ENCODE measurements around the gene MBD3L2B.
"Not testable (repeated sequence)": the region's sequence is repeated elsewhere in the genome, so short reads cannot be mapped to it uniquely, and the experiment has no call there.

The MBD3L2B gene

DNA sequence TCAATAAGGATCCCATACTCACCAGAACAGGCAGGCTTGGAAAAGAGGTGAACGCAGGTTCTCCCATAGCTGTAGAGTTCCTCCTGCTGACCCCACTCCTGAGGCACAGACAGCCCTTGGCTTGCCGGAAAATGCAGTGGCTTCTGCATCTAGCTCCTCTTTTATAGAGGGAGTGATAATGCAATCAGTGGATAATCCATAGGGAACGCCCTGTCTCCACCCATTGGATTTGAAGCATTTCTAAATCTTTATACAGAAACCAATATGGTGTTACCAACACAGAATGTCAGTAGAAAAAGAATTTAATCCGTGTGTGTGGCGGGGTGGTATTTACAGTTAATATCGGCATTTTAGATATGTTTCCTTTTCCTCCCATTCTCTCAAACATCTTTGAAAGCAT is at the start of gene MBD3L2B:
Gene MBD3L2B (minus strand): TSS at position 101 of the 400 bp plus-strand sequence. CDS start 34 bp downstream, at position 67.
- DNase-seq, result not testable (repeated sequence)

- DNase-seq, result no peak
Observed at GRCh38 chr19:7069904-7070226, 48.6 kb upstream of the MBD3L2B start.

DNA sequence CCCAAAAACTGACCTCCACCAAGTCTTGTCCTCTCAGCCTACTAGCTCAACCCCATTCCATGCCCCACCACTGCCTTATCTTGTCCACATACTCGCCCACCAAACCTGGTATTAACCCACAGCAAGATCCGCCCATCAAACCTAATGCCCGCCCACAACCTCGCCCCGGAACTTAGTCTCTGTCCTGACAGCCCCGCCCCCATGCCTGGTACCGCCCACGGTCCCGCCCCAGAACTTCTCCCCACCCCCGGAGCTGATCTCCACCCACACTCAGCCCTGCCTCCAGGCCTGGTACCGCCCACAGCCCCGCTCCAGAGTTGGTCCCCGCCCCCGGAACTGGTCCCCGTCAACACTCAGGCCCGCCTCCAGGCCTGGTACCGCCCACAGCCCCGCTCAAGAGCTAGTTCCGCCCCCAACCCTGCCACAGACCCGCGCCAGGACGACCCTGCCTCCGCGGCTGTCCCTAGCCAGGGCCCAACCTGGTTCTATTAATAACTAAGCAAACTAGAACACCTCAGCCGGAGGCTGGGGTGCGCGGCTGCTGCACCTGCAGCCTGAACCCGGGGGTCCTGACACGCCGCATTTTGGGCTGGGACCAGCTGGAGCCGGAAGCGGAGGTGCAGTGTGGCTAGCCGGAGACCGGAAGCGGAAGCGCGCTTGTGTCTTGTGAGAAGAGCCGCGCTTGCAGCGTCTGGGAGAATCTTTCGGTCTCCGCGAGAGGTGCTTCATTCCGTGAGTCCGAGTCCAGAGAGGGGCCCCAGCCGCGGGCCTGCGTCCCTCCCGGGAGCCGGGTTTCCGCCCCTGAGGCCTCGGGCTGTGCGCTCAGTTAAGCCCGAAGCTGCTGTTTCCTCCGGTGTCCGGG is 48.0 kb upstream of the MBD3L2B start, which contains the start of gene ZNF557:
Gene ZNF557 (plus strand): TSS at position 662 of the 862 bp plus-strand sequence. CDS start 5,372 bp downstream, outside the sequence.
- DNase-seq, result peak; percentile 99

GRCh38 chr19:7068599-7068998 is 47.4 kb upstream of the MBD3L2B start:
- no peak for DNase-seq

GRCh38 chr19:7067716-7068115 is 46.5 kb upstream of the MBD3L2B start:
- no peak for DNase-seq

- peak; percentile 47 for DNase-seq
Observed at GRCh38 chr19:7067122-7067521, 45.9 kb upstream of the MBD3L2B start.

GRCh38 chr19:7063764-7064418 is 42.7 kb upstream of the MBD3L2B start:
- no peak for DNase-seq

GRCh38 chr19:7063339-7063738 is 42.1 kb upstream of the MBD3L2B start:
- DNase-seq, result no peak

DNA sequence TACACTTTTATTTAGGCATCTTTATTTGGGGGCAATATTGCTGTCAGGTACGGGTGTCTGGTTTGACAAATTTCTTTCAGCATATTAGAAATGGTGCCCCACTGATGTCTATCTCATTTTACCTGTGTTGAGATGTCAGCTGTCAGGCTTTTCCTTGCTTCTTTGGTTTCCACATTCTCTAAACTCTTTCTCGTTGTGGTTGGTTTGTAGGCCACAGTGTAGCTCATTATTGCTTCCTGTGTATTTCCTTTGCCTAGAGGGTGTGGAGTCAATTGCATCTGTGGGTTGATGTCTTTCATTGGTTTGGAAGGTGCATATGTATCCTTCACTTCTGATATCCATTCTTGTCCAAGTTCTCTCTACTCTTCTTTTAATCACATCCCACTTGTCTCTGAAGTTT is 38.7 kb upstream of the MBD3L2B start:
- not testable (repeated sequence) for DNase-seq

GRCh38 chr19:7058576-7058975 is 37.3 kb upstream of the MBD3L2B start, which contains the start of gene MBD3L3:
Gene MBD3L3, minus strand, starts transcription at chr19:7058676. Its CDS starts 71 bp downstream, at chr19:7058605.
- not testable (repeated sequence) for DNase-seq

- DNase-seq, result not testable (repeated sequence)
Observed at GRCh38 chr19:7056371-7056770, 35.1 kb upstream of the MBD3L2B start.

GRCh38 chr19:7055679-7056078 is 34.4 kb upstream of the MBD3L2B start:
- not testable (repeated sequence) for DNase-seq

GRCh38 chr19:7054635-7055368 is 33.6 kb upstream of the MBD3L2B start:
- DNase-seq, result not testable (repeated sequence)

- DNase-seq, result not testable (repeated sequence)
Observed at GRCh38 chr19:7052896-7053295, 31.7 kb upstream of the MBD3L2B start.

DNA sequence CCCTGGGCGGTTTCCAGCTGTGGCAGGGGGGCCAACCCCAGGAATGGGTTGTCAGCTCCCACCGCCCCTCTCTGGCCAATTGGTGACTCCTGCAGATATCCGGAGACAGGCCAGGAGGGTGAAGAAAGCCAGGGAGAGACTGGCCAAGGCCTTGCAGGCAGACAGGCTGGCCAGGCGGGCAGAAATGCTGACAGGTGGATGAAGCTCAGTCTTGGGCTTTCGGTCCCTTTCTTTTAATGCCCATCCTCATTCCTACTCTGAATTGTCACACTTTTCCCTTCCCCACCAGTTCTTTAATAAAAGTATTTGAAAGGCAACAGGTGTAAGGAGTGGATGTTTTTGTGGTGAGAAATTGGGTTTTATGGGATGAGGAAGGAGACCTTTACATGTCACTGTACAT is 30.2 kb upstream of the MBD3L2B start:
- not testable (repeated sequence) for DNase-seq

GRCh38 chr19:7049021-7049420 is 27.8 kb upstream of the MBD3L2B start, which contains the start of gene MBD3L2:
Gene MBD3L2, plus strand, starts transcription at chr19:7049321. Its CDS starts 53 bp downstream, at chr19:7049374.
- DNase-seq, result not testable (repeated sequence)

- DNase-seq, result not testable (repeated sequence)
Observed at GRCh38 chr19:7041563-7041962, 20.3 kb upstream of the MBD3L2B start.

- DNase-seq, result not testable (repeated sequence)
Observed at GRCh38 chr19:7040079-7040478, 18.8 kb upstream of the MBD3L2B start, which contains the start of gene MBD3L4. Gene MBD3L4, minus strand, starts transcription at chr19:7040179. Its CDS starts 35 bp downstream, at chr19:7040144.

GRCh38 chr19:7030278-7030677 is 9.0 kb upstream of the MBD3L2B start, which contains the start of gene MBD3L5:
Gene MBD3L5, plus strand, starts transcription at chr19:7030578. Its CDS starts 34 bp downstream, at chr19:7030612.
- not testable (repeated sequence) for DNase-seq

DNA sequence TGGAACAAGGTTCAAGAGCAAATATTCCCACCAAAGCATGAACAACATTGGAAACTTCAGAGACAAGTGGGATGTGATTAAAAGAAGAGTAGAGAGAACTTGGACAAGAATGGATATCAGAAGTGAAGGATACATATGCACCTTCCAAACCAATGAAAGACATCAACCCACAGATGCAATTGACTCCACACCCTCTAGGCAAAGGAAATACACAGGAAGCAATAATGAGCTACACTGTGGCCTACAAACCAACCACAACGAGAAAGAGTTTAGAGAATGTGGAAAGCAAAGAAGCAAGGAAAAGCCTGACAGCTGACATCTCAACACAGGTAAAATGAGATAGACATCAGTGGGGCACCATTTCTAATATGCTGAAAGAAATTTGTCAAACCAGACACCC is 7.6 kb upstream of the MBD3L2B start:
- not testable (repeated sequence) for DNase-seq

DNA sequence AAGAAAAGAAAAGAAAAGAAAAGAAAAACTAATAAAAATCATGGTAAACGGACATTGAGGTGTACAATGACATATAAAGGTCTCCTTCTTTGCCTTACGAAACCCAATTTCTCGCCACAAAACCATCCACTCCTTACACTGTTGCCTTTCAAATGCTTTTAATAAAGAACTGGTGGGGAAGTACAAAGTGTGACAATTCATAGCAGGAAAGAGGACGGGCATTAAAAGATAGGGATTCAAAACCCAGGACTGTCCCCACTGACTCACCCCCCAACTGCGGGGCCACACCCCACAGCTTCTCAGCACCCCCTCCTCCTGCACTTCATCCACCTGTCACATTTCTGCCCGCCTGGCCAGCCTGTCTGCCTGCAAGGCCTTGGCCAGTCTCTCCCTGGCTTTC is 2.4 kb downstream of the MBD3L2B start:
- DNase-seq, result no peak

GRCh38 chr19:7013678-7014077 is 7.6 kb downstream of the MBD3L2B start:
- peak; percentile 86 for DNase-seq

Data from RPMI8226 (cell line).